ENCODE results near the gene ACTC1.

GRCh38 chr15:34813446-34814190, 18.3 kb upstream of the ACTC1 start:
- no peak for TF ChIP-seq CTCF (IDR thresholded peaks at IDR 0.05)
- TF ChIP-seq EP300 (IDR thresholded peaks at IDR 0.05) = no peak

Measured in ovary (tissue), 3 donors.